Uterus (tissue), 4 donors: ENCODE results near the gene CNTF. TPM values are rescaled to one million over a fixed set of nuclear protein-coding genes. Genes with fewer than 3 reads are reported as not detected.

Experiments
- DNase-seq, 2 donors: peaks; one replicate each; pipeline ENCODE4 v3.0.0-alpha.2; 2019 to 2020
- H3K27ac ChIP-seq, 2 donors: fragments of 200-600 bp; sonication (generic); 1 replicate in 1 of 2; 2 replicates in 1 of 2; pipeline ENCODE4 v1.5.1; 2016 to 2018
- H3K27me3 ChIP-seq, 2 donors: fragments of 200-600 bp; sonication (generic); one replicate each; pipeline ENCODE4 v1.5.1; 2018 to 2019; ENCODE audit warnings: control low read depth in 1 of 2
- H3K36me3 ChIP-seq, 2 donors: fragments of 200-600 bp; sonication (generic); one replicate each; pipeline ENCODE4 v1.5.1; 2019; ENCODE audit warnings: control low read depth in 1 of 2
- H3K4me1 ChIP-seq, 2 donors: fragments of 200-600 bp; sonication (generic); one replicate each; pipeline ENCODE4 v1.5.1; 2018 to 2019; ENCODE audit warnings: control low read depth in 1 of 2
- H3K4me3 ChIP-seq, 2 donors: fragments of 200-600 bp; sonication (generic); 1 replicate in 1 of 2; 2 replicates in 1 of 2; pipeline ENCODE4 v1.5.1; 2018 to 2019; ENCODE audit warnings: mild to moderate bottlenecking in 1 of 2
- H3K9me3 ChIP-seq, 2 donors: fragments of 200-600 bp; sonication (generic); one replicate each; pipeline ENCODE4 v1.5.1; 2019; ENCODE audit warnings: control low read depth in 1 of 2
- CTCF ChIP-seq, 4 experiments: fragments of 200-600 bp in 2 of 4; fragments of 450-650 bp in 2 of 4; sonication (generic) in 2 of 4; IDR thresholded peaks; one replicate each; pipeline ENCODE4 v1.5.1; 2016 to 2019; ENCODE audit warnings: antibody characterized with exemption in 4 of 4, mild to moderate bottlenecking in 2 of 4, moderate library complexity in 1 of 4
- POLR2A ChIP-seq, 2 donors: fragments of 450-650 bp; IDR thresholded peaks; one replicate each; pipeline ENCODE4 v1.6.1; 2016; ENCODE audit warnings: antibody characterized with exemption in 2 of 2, mild to moderate bottlenecking in 1 of 2, moderate library complexity in 1 of 2
- intact Hi-C: fragments of 100-400 bp; cut with DNase I; formaldehyde crosslinking; loops from one replicate; pipeline ENCODE4 v1.15.1; 2023; ENCODE audit warnings: low total_unique reads
- total RNA-seq, 4 donors: library from RNA; depleted of rRNA in 3 of 4; stranded (reverse); fragments of >200 nt in 3 of 4; gene quantifications; one replicate each; pipeline versions ENCODE4 v1.1.0 to v1.2.4, GENCODE V29; 2014 to 2023
- donor health status: DM: yes; HTN: yes; CAD: no.

The CNTF gene
- total RNA-seq, 4 donors from 2014 or later: 1.1 to 1.2 TPM; not detected in 2

DNA sequence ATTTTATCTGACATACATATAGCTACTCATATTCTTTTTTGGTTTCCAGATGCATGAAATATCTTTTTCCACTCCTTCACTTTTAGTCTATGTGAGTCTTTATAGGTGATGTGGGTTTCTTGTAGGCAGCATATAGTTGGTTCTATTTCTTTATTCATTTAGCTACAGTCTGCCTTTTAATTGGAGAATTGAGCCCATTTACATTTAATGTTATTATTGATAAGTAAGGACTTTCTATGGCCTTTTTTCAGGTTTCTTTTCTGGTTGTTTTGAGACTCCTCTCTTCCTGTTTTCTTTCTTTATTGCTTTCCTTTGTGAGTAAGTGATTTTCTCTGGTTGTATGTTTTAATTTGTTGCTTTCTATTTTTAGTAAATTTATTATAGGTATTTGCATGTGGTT lies 27.2 kb downstream of the CNTF start:
- Histone ChIP-seq H3K9me3 (no peaks in the 10 kb centered on the region), H3K4me3 (no peak overlapping the region), H3K4me1 (no peaks in the 10 kb centered on the region), H3K36me3 (no peaks in the 10 kb centered on the region), H3K27ac (no peak overlapping the region), H3K27me3 (no peaks in the 10 kb centered on the region)
- TF ChIP-seq POLR2A (IDR thresholded peaks at IDR 0.05) (no peak), CTCF (IDR thresholded peaks at IDR 0.05) (no peak)
- no peak for DNase-seq
- intact Hi-C loops: no loop called here

- H3K4me3 ChIP-seq: no peak overlapping the region
- H3K9me3 ChIP-seq: no peaks in the 10 kb centered on the region
- H3K27me3 ChIP-seq: no peaks in the 10 kb centered on the region
- DNase-seq: no peak
- intact Hi-C loops: no loop called here
- H3K4me1 ChIP-seq: no peaks in the 10 kb centered on the region
- no peaks in the 10 kb centered on the region for H3K36me3 ChIP-seq
- H3K27ac ChIP-seq: no peak overlapping the region
- no peak for TF ChIP-seq CTCF (IDR thresholded peaks at IDR 0.05)
Observed at GRCh38 chr11:58650496-58650895, 28.0 kb downstream of the CNTF start.

GRCh38 chr11:58652726-58653280 lies 30.3 kb downstream of the CNTF start:
- no peaks in the 10 kb centered on the region for H3K27me3 ChIP-seq

GRCh38 chr11:58654079-58654907 lies 31.8 kb downstream of the CNTF start:
- DNase-seq: peak; percentile 49 to 52
- Histone ChIP-seq H3K4me3 (no peak overlapping the region), H3K4me1 (no peaks in the 10 kb centered on the region), H3K36me3 (no peaks in the 10 kb centered on the region), H3K27ac (no peak overlapping the region), H3K27me3 (no peaks in the 10 kb centered on the region), H3K9me3 (no peaks in the 10 kb centered on the region)
- intact Hi-C loops: no loop called here
- TF ChIP-seq CTCF (IDR thresholded peaks at IDR 0.05) (peak; percentile 49 to 71 (median 65)), POLR2A (IDR thresholded peaks at IDR 0.05) (no peak)

More at GRCh38 chr11:58652726-58653280, 30.3 kb downstream of the CNTF start:
- no peak overlapping the region for H3K4me3 ChIP-seq
- no peak overlapping the region for H3K27ac ChIP-seq
- no peaks in the 10 kb centered on the region for H3K36me3 ChIP-seq
- intact Hi-C loops: no loop called here
- no peaks in the 10 kb centered on the region for H3K9me3 ChIP-seq
- no peak for DNase-seq
- H3K4me1 ChIP-seq: no peaks in the 10 kb centered on the region
- TF ChIP-seq POLR2A (IDR thresholded peaks at IDR 0.05): no peak
- no peak for TF ChIP-seq CTCF (IDR thresholded peaks at IDR 0.05)

DNA sequence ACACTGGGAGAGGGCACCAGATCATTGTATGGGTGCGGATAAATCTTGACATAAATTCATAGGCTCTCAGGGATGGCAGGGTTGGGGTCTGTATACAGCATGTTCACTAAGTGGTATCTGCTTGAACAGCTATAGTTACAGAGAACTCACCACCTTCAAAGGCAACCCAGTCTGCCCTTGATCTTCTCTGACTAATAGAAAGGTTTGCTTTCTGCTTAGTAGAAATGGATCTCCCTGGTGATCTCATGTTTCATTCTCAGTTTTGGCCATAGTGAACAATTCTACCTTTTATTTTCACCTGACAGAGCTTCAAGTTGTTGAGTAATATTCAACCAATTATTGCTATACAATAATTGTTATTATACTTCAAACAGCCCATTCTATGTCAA lies 32.4 kb downstream of the CNTF start:
- H3K4me3 ChIP-seq: no peak overlapping the region
- DNase-seq: no peak
- no peak overlapping the region for H3K27ac ChIP-seq
- TF ChIP-seq CTCF (IDR thresholded peaks at IDR 0.05) (no peak), POLR2A (IDR thresholded peaks at IDR 0.05) (no peak)
- intact Hi-C loops: no loop called here
- no peaks in the 10 kb centered on the region for H3K4me1 ChIP-seq
- H3K36me3 ChIP-seq: no peaks in the 10 kb centered on the region
- H3K9me3 ChIP-seq: no peaks in the 10 kb centered on the region
- H3K27me3 ChIP-seq: no peaks in the 10 kb centered on the region
